ENCODE results near the gene OR10A3. TPM values are rescaled to one million over a fixed set of nuclear protein-coding genes. Genes with fewer than 3 reads are reported as not detected.

OR10A3 gene
- polyA plus RNA-seq, 3 donors = not detected

- no peaks in the 10 kb centered on the region for H4K20me1 ChIP-seq (ENCODE audit: insufficient read depth, low read length)
- H3K27ac ChIP-seq (ENCODE audit: low read depth in 1 of 2, low read length in 2 of 2) = no peak overlapping the region
- H3K36me3 Mint-ChIP-seq = no peaks in the 10 kb centered on the region
- H3K27me3 Mint-ChIP-seq (ENCODE audit: low read depth in 3 of 3) = peaks cover 0 to 7% (median 7%) of the 10 kb centered on the region in 3 donors
- H3K4me2 ChIP-seq (replicated peaks; ENCODE audit: extremely low read depth, low read length, poor library complexity, severe bottlenecking) = no peak overlapping the region
- H2AFZ ChIP-seq (ENCODE audit: insufficient read depth, low read depth, low read length, poor library complexity, severe bottlenecking) = no peak overlapping the region
- no peak for TF ChIP-seq CTCF (IDR thresholded peaks at IDR 0.05)
- DNase-seq = no peak
- no peaks in the 10 kb centered on the region for H3K79me2 ChIP-seq (ENCODE audit: insufficient read depth, low read length)
- no peaks in the 10 kb centered on the region for H3K36me3 ChIP-seq (replicated peaks in 1 of 2; ENCODE audit: control insufficient read depth in 1 of 2, insufficient read depth in 2 of 2, low read length in 2 of 2)
- no peak overlapping the region for H3K4me3 ChIP-seq (replicated peaks in 1 of 3; ENCODE audit: low read depth in 2 of 3, low read length in 3 of 3)
- no peak overlapping the region for H3K27ac Mint-ChIP-seq
- intact Hi-C loops (cut with micrococcal nuclease) = no loop called here
- H3K27me3 ChIP-seq (ENCODE audit: control insufficient read depth in 2 of 2, insufficient read depth in 2 of 2, low read length in 2 of 2) = peaks cover 0 to 3% of the 10 kb centered on the region in 2 donors
- no peaks in the 10 kb centered on the region for H3K4me1 ChIP-seq (ENCODE audit: control insufficient read depth in 1 of 2, insufficient read depth in 2 of 2, low read length in 2 of 2)
- H3K9me3 ChIP-seq (replicated peaks in 1 of 2; ENCODE audit: control insufficient read depth in 1 of 2, insufficient read depth in 1 of 2, low read length in 2 of 2) = no peaks in the 10 kb centered on the region
- H3K9ac ChIP-seq (ENCODE audit: insufficient read depth, low read length, poor library complexity, severe bottlenecking) = no peak overlapping the region
- H3K4me1 Mint-ChIP-seq = no peaks in the 10 kb centered on the region
- no CpG with 5 or more reads among the region's 3 CpGs for WGBS (ENCODE audit: insufficient coverage)
- H3K4me3 Mint-ChIP-seq = no peak overlapping the region
- peaks cover 0 to 4% (median 2%) of the 10 kb centered on the region in 7 donors for H3K9me3 Mint-ChIP-seq
Measured at GRCh38 chr11:7964261-7964660, 22.8 kb upstream of the OR10A3 start.

GRCh38 chr11:7955191-7955590, 13.7 kb upstream of the OR10A3 start:
- Mint-ChIP-seq H3K36me3 (no peaks in the 10 kb centered on the region), H3K4me1 (no peaks in the 10 kb centered on the region), H3K4me3 (no peak overlapping the region), H3K9me3 (peaks cover 0 to 3% (median 0%) of the 10 kb centered on the region in 7 donors), H3K27ac (no peak overlapping the region), H3K27me3 (ENCODE audit: low read depth in 3 of 3) (peaks cover 1 to 3% (median 2%) of the 10 kb centered on the region in 3 donors)
- no peak overlapping the region for H3K4me2 ChIP-seq (replicated peaks; ENCODE audit: extremely low read depth, low read length, poor library complexity, severe bottlenecking)
- no peak overlapping the region for H3K27ac ChIP-seq (ENCODE audit: low read depth in 1 of 2, low read length in 2 of 2)
- no peaks in the 10 kb centered on the region for H3K9me3 ChIP-seq (replicated peaks in 1 of 2; ENCODE audit: control insufficient read depth in 1 of 2, insufficient read depth in 1 of 2, low read length in 2 of 2)
- H4K20me1 ChIP-seq (ENCODE audit: insufficient read depth, low read length) = no peaks in the 10 kb centered on the region
- no peaks in the 10 kb centered on the region for H3K36me3 ChIP-seq (replicated peaks in 1 of 2; ENCODE audit: control insufficient read depth in 1 of 2, insufficient read depth in 2 of 2, low read length in 2 of 2)
- intact Hi-C loops (cut with micrococcal nuclease) = no loop called here
- no peak overlapping the region for H3K4me3 ChIP-seq (replicated peaks in 1 of 3; ENCODE audit: low read depth in 2 of 3, low read length in 3 of 3)
- no CpG with 5 or more reads among the region's 1 CpG for WGBS (ENCODE audit: insufficient coverage)
- no peak overlapping the region for H3K9ac ChIP-seq (ENCODE audit: insufficient read depth, low read length, poor library complexity, severe bottlenecking)
- H3K4me1 ChIP-seq (ENCODE audit: control insufficient read depth in 1 of 2, insufficient read depth in 2 of 2, low read length in 2 of 2) = no peaks in the 10 kb centered on the region
- TF ChIP-seq CTCF (IDR thresholded peaks at IDR 0.05) = no peak
- no peak overlapping the region for H2AFZ ChIP-seq (ENCODE audit: insufficient read depth, low read depth, low read length, poor library complexity, severe bottlenecking)
- no peak for DNase-seq
- no peaks in the 10 kb centered on the region for H3K27me3 ChIP-seq (ENCODE audit: control insufficient read depth in 2 of 2, insufficient read depth in 2 of 2, low read length in 2 of 2)
- H3K79me2 ChIP-seq (ENCODE audit: insufficient read depth, low read length) = no peaks in the 10 kb centered on the region

Data from CD14-positive monocyte (primary cell).